ENCODE measurements around the gene CFAP77.

The CFAP77 gene

DNA sequence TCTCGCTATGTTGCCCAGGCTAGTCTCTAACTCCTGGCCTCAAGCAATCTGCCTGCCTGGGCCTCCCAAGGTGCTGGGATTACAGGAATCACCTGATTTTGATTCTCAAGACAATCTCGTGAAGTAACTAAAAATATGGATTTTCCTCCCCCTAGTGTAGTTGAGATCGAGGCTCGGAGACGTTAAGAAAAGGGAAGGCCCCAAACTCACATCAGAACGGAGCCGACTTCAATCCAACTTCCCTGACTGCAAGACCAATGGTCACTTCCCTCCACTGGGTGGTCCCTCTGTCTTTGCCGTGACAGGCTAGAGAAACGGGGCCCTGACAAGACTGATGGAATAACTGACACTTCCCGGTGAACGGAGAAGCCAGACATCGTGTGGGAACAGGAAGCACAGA is 200.7 kb downstream of the CFAP77 start:
- TF ChIP-seq CTCF (IDR thresholded peaks at IDR 0.05; ENCODE audit: insufficient read depth, low read length, poor library complexity, severe bottlenecking), result no peak
- Histone ChIP-seq H3K4me3 (replicated peaks; ENCODE audit: low read depth, low read length) (no peak overlapping the region), H3K27me3 (replicated peaks; ENCODE audit: control insufficient read depth, insufficient read depth, low read length) (no peaks in the 10 kb centered on the region), H3K36me3 (ENCODE audit: control insufficient read depth, insufficient read depth, low read length) (peaks cover 20% of the 10 kb centered on the region)
- DNase-seq (ENCODE audit: extremely low read depth, insufficient read length), result no peak

DNA sequence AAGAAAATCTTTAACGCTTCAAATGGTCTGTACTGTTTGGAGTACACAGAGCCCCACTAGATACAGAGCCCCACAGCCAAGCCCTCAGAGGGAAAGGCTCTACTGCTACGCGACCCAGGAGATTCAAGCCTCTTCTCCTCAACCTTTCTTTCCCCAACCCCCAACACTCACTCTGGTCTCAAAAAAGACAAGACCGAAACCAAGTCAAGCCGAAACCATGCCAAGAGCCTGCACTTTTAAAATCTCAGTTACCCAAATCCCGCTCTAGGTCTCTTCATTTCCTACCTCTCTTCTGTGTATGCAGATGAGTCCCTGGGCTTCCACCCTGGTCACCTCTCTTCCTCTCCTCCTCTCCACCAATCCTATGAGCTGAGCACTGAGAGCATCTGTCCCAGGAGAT is 204.3 kb downstream of the CFAP77 start:
- TF ChIP-seq CTCF (IDR thresholded peaks at IDR 0.05; ENCODE audit: insufficient read depth, low read length, poor library complexity, severe bottlenecking), result no peak
- Histone ChIP-seq H3K36me3 (ENCODE audit: control insufficient read depth, insufficient read depth, low read length) (peaks cover 21% of the 10 kb centered on the region), H3K4me3 (replicated peaks; ENCODE audit: low read depth, low read length) (no peak overlapping the region), H3K27me3 (replicated peaks; ENCODE audit: control insufficient read depth, insufficient read depth, low read length) (no peaks in the 10 kb centered on the region)
- DNase-seq (ENCODE audit: extremely low read depth, insufficient read length), result no peak

DNA sequence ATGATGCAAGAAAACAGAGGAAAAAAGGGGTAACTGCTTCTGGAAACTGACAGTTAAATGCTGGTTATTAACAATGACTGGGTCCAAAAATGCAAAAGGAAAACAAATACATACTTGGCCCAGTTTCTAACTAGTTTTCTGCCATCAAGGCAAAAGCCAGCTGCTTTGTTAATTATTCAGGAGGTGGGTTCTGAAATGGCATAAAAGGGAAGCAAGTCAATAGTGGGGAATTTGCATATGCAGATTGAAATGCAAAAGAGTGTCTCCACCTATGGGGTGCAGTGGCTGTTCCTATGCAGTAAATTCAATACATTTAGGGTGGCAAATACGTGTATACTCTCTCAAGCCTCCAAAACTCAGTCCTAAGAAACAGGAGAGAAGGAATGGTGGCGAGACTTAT is 205.8 kb downstream of the CFAP77 start:
- H3K27me3 ChIP-seq (replicated peaks; ENCODE audit: control insufficient read depth, insufficient read depth, low read length), result no peaks in the 10 kb centered on the region
- peaks cover 19% of the 10 kb centered on the region for H3K36me3 ChIP-seq (ENCODE audit: control insufficient read depth, insufficient read depth, low read length)
- H3K4me3 ChIP-seq (replicated peaks; ENCODE audit: low read depth, low read length), result no peak overlapping the region
- no peak for TF ChIP-seq CTCF (IDR thresholded peaks at IDR 0.05; ENCODE audit: insufficient read depth, low read length, poor library complexity, severe bottlenecking)
- no peak for DNase-seq (ENCODE audit: extremely low read depth, insufficient read length)

GRCh38 chr9:132616725-132617124 is 206.7 kb downstream of the CFAP77 start:
- DNase-seq (ENCODE audit: extremely low read depth, insufficient read length), result no peak
- no peaks in the 10 kb centered on the region for H3K27me3 ChIP-seq (replicated peaks; ENCODE audit: control insufficient read depth, insufficient read depth, low read length)
- no peak for TF ChIP-seq CTCF (IDR thresholded peaks at IDR 0.05; ENCODE audit: insufficient read depth, low read length, poor library complexity, severe bottlenecking)
- H3K36me3 ChIP-seq (ENCODE audit: control insufficient read depth, insufficient read depth, low read length), result peaks cover 13% of the 10 kb centered on the region
- H3K4me3 ChIP-seq (replicated peaks; ENCODE audit: low read depth, low read length), result no peak overlapping the region

DNA sequence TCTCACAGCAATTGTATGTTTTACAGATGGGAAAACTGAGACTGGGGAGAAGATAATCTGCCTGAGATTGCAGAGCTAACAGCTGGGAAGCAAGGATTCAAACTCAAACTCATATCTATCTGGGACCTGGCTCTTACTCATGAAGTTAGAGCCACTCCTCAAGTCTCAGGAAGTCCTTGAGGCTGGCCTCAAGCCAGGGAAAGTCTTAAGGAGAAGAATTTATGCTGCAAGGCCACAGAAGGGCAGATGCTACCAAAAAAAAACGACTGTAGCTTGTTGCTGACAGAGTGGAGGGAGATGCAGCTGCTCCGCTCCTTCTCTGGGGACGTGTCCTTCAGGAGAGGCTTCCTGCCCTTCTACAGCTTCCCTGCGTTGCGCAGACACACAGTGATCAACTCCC is 212.1 kb downstream of the CFAP77 start:
- no peak for TF ChIP-seq CTCF (IDR thresholded peaks at IDR 0.05; ENCODE audit: insufficient read depth, low read length, poor library complexity, severe bottlenecking)
- Histone ChIP-seq H3K4me3 (replicated peaks; ENCODE audit: low read depth, low read length) (no peak overlapping the region), H3K27me3 (replicated peaks; ENCODE audit: control insufficient read depth, insufficient read depth, low read length) (no peaks in the 10 kb centered on the region), H3K36me3 (ENCODE audit: control insufficient read depth, insufficient read depth, low read length) (peaks cover 14% of the 10 kb centered on the region)
- DNase-seq (ENCODE audit: extremely low read depth, insufficient read length), result no peak

Data from GM06990 (cell line).